Measurements from ENCODE around the gene ZBTB32.

DNA sequence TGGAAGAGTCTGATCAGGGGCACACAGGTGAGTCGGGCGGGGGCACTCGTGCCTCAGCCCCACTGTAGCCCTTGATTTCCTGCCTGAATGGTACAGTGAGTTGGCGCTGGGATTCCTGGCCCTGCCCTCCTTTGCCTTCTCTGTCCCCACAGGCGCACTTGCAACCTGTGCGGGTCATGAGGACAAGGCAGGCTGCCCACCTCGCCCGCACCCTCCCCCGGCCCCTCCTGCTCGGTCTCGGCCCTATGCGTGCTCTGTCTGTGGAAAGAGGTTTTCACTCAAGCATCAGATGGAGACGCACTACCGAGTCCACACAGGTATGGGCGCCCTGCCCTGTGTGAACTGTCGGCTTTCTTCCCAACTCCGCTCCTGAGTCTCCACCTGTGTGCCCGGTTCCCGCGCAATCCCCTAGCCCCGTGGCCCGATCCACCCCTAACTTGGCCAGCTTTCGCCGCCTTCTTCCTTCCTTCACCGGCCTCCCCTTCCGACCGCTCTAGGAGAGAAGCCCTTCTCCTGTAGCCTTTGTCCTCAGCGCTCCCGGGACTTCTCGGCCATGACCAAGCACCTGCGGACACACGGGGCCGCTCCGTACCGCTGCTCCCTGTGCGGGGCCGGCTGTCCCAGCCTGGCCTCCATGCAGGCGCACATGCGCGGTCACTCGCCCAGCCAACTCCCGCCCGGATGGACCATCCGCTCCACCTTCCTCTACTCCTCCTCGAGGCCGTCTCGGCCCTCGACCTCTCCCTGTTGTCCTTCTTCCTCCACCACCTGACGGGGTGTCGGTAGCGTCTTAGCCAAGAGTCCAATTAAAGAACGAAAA, 11.8 kb downstream of the ZBTB32 start:
- TF ChIP-seq, protein P1, sequence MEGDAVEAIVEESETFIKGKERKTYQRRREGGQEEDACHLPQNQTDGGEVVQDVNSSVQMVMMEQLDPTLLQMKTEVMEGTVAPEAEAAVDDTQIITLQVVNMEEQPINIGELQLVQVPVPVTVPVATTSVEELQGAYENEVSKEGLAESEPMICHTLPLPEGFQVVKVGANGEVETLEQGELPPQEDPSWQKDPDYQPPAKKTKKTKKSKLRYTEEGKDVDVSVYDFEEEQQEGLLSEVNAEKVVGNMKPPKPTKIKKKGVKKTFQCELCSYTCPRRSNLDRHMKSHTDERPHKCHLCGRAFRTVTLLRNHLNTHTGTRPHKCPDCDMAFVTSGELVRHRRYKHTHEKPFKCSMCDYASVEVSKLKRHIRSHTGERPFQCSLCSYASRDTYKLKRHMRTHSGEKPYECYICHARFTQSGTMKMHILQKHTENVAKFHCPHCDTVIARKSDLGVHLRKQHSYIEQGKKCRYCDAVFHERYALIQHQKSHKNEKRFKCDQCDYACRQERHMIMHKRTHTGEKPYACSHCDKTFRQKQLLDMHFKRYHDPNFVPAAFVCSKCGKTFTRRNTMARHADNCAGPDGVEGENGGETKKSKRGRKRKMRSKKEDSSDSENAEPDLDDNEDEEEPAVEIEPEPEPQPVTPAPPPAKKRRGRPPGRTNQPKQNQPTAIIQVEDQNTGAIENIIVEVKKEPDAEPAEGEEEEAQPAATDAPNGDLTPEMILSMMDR (IDR thresholded peaks at IDR 0.05): no peak
- peak in 1 of 2 donors; percentile 15 for TF ChIP-seq POLR2A (IDR thresholded peaks at IDR 0.05)

Measured in heart left ventricle (tissue), 13 donors.